Psoas muscle (tissue), 8 donors: ENCODE results near the gene GEMIN7. TPM values are rescaled to one million over a fixed set of nuclear protein-coding genes. Genes with fewer than 3 reads are reported as not detected.
A peak's percentile ranks its signal among the peaks of the same experiment; 100 is the strongest.

Source experiments
- ATAC-seq, 4 donors: fragments of 200-7000 bp; cut with Tn5 transposase; one replicate each; pipeline ENCODE4 v1.9.1; 2020; ENCODE audit warnings: moderate library complexity in 3 of 4, mild to moderate bottlenecking in 2 of 4
- DNase-seq, 2 donors: peaks; one replicate each; pipeline ENCODE4 v3.0.0-alpha.2; 2020
- H3K27ac ChIP-seq: fragments of 200-600 bp; one replicate; pipeline ENCODE4 v1.8.0; 2022
- H3K27me3 ChIP-seq, 3 donors: fragments of 200-600 bp in 1 of 3; one replicate each; pipeline versions ENCODE4 v1.6.1 to v1.8.0; 2013 to 2022; ENCODE audit warnings: low read length in 2 of 3, mild to moderate bottlenecking in 2 of 3, moderate library complexity in 1 of 3; ENCODE audit not compliant: insufficient read depth in 3 of 3
- H3K36me3 ChIP-seq, 2 donors: fragments of 200-600 bp in 1 of 2; one replicate each; pipeline versions ENCODE4 v1.6.1 to v1.8.0; 2013 to 2022; ENCODE audit warnings: low read depth in 1 of 2, mild to moderate bottlenecking in 1 of 2, moderate library complexity in 1 of 2; ENCODE audit not compliant: insufficient read depth in 1 of 2
- H3K4me1 ChIP-seq: fragments of 200-600 bp; one replicate; pipeline ENCODE4 v1.8.0; 2022
- H3K4me3 ChIP-seq: fragments of 200-600 bp; one replicate; pipeline ENCODE4 v1.8.0; 2022; ENCODE audit warnings: mild to moderate bottlenecking
- H3K9me3 ChIP-seq: fragments of 200-600 bp; one replicate; pipeline ENCODE4 v1.8.0; 2022
- WGBS, 3 donors: extraction: QIAGEN DNeasy Blood & Tissue Kit; methylation state at CpG; one replicate each; pipeline versions ENCODE4 v1.1.6 to v1.1.7; 2013; 5-methylcytosine and 5-hydroxymethylcytosine counted together
- intact Hi-C, 2 donors: fragments of 100-400 bp; cut with DNase I; formaldehyde crosslinking; loops; one replicate each; pipeline versions ENCODE4 v1.11.0 to v1.14.2; 2022
- polyA plus RNA-seq, 3 donors: library from polyadenylated mRNA; stranded (reverse); fragments of 200-250 nt; gene quantifications; one replicate each; pipeline ENCODE4 v1.2.3, GENCODE V29; 2013
- total RNA-seq, 4 donors: library from RNA; stranded (reverse); fragmentation: NEBNext Ultra II Directional in 2 of 4; extraction: Animal tissue kit (Norgen Biotek cat#: 25700) in 2 of 4; gene quantifications; one replicate each; pipeline versions ENCODE4 v1.2.1 to v1.2.4, GENCODE V29; 2021 to 2023
- TF ChIP-seq, protein P1 (sequence below): fragments of 200-600 bp; IDR thresholded peaks from one replicate; pipeline ENCODE4 v1.8.0; 2022; ENCODE audit warnings: antibody characterized with exemption
- donor health status: healthy with polysubstance abuse.
- donor health status: DM: no; HTN: no; CAD: no; lungs with moderate emphysema.
- donor health status: Bipolar disorder and iron deficiency.
- donor health status: healthy.
- donor health status: DM: yes; HTN: yes; CAD: no.
- donor health status: DM: no; HTN: no; CAD: no.
- donor health status: DM: no; HTN: no; CAD: no.
- donor health status: DM: yes; HTN: yes; CAD: no.

GEMIN7 gene
- total and polyA plus RNA-seq, 7 donors, result 19.6 to 51.1 (median 27.3) TPM

- ATAC-seq (no peak), DNase-seq (no peak)
- no peaks in the 10 kb centered on the region for H3K36me3 ChIP-seq
- H3K27me3 ChIP-seq, result no peaks in the 10 kb centered on the region
- no peaks in the 10 kb centered on the region for H3K9me3 ChIP-seq
- intact Hi-C loops, result loop anchor here in 1 of 2 donors (10.0 kb wide), 1 partner anchor 884 kb away; no protein-coding TSS in a partner anchor
- H3K4me1 ChIP-seq, result peaks cover 90% of the 10 kb centered on the region
- H3K27ac ChIP-seq, result peak overlapping the region; percentile 93
- H3K4me3 ChIP-seq, result no peak overlapping the region
- WGBS, 3 donors, result 73 to 89% (median 80%) methylated on average over 8 of the region's 8 CpGs
- TF ChIP-seq, protein P1, sequence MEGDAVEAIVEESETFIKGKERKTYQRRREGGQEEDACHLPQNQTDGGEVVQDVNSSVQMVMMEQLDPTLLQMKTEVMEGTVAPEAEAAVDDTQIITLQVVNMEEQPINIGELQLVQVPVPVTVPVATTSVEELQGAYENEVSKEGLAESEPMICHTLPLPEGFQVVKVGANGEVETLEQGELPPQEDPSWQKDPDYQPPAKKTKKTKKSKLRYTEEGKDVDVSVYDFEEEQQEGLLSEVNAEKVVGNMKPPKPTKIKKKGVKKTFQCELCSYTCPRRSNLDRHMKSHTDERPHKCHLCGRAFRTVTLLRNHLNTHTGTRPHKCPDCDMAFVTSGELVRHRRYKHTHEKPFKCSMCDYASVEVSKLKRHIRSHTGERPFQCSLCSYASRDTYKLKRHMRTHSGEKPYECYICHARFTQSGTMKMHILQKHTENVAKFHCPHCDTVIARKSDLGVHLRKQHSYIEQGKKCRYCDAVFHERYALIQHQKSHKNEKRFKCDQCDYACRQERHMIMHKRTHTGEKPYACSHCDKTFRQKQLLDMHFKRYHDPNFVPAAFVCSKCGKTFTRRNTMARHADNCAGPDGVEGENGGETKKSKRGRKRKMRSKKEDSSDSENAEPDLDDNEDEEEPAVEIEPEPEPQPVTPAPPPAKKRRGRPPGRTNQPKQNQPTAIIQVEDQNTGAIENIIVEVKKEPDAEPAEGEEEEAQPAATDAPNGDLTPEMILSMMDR, result no peak
Measured at GRCh38 chr19:45100846-45101252, 21.8 kb downstream of the GEMIN7 start.

GRCh38 chr19:45101806-45102205, 22.7 kb downstream of the GEMIN7 start:
- intact Hi-C loops, result loop anchor here in 1 of 2 donors (10.0 kb wide), 1 partner anchor 883 kb away; no protein-coding TSS in a partner anchor
- H3K36me3 ChIP-seq, result no peaks in the 10 kb centered on the region
- H3K27ac ChIP-seq, result no peak overlapping the region
- no peaks in the 10 kb centered on the region for H3K9me3 ChIP-seq
- WGBS, 3 donors, result 61 to 87% (median 67%) methylated on average over 8 of the region's 8 CpGs
- H3K4me1 ChIP-seq, result peaks cover 81% of the 10 kb centered on the region
- peak overlapping the region; percentile 7 for H3K4me3 ChIP-seq
- DNase-seq (no peak), ATAC-seq (no peak)
- TF ChIP-seq, protein P1, result no peak
- no peaks in the 10 kb centered on the region for H3K27me3 ChIP-seq

DNA sequence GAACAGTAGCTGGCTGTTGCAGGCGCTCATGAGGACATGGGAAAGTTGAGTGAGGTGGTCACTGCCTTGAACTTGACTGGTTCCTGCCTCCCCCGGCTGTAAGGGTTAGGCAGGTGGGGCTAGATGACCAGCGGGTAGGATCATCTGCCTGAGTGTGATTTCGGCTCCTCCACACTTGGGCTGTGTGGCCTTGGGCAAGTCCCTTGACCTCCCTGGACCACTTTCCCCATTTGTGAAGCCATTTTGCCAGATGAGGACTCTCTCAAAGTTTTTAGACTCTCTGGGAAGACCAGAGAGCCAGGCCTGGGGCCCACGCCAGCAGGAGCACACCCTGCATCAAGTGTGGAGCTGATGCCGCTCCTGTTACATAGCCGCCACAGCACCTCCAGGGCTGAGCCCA, 23.4 kb downstream of the GEMIN7 start:
- Histone ChIP-seq H3K27me3 (no peaks in the 10 kb centered on the region), H3K4me3 (no peak overlapping the region), H3K36me3 (no peaks in the 10 kb centered on the region), H3K4me1 (peaks cover 75% of the 10 kb centered on the region), H3K9me3 (no peaks in the 10 kb centered on the region), H3K27ac (no peak overlapping the region)
- 90 to 97% (median 97%) methylated on average over 7 of the region's 7 CpGs for WGBS, 3 donors
- DNase-seq, result no peak
- intact Hi-C loops, result loop anchor here in 1 of 2 donors (10.0 kb wide), 1 partner anchor 882 kb away; no protein-coding TSS in a partner anchor
- TF ChIP-seq, protein P1, result no peak
- no peak for ATAC-seq

- Histone ChIP-seq H3K4me3 (no peak overlapping the region), H3K27me3 (no peaks in the 10 kb centered on the region), H3K4me1 (peaks cover 68% of the 10 kb centered on the region), H3K36me3 (no peaks in the 10 kb centered on the region), H3K27ac (no peak overlapping the region), H3K9me3 (no peaks in the 10 kb centered on the region)
- WGBS, 3 donors, result 36 to 53% (median 46%) methylated on average over 15 of the region's 15 CpGs
- no peak for ATAC-seq
- DNase-seq, result no peak
- intact Hi-C loops, result loop anchor here in 1 of 2 donors (10.0 kb wide), 1 partner anchor 882 kb away; no protein-coding TSS in a partner anchor
- TF ChIP-seq, protein P1, result no peak
Measured at GRCh38 chr19:45103156-45103507, 24.1 kb downstream of the GEMIN7 start.
